ENCODE data around the gene CHRNA5.
"Not testable (repeated sequence)": the region's sequence is repeated elsewhere in the genome, so short reads cannot be mapped to it uniquely, and the experiment has no call there.

DNA sequence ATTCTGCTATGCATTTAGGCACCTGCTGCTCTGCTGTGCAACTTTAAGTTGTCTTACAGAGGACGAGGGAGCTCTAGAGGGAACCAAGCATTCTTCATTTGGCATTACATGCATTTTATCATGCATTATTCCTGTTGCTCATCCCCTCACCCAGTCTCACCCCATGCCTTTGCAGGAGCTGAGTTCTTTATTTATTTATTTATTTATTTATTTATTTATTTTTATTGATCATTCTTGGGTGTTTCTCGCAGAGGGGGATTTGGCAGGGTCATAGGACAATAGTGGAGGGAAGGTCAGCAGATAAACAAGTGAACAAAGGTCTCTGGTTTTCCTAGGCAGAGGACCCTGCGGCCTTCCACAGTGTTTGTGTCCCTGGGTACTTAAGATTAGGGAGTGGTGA is 45.3 kb upstream of the CHRNA5 start:
- not testable (repeated sequence) for TF ChIP-seq POLR2A (IDR thresholded peaks at IDR 0.05)
- TF ChIP-seq, protein P1, sequence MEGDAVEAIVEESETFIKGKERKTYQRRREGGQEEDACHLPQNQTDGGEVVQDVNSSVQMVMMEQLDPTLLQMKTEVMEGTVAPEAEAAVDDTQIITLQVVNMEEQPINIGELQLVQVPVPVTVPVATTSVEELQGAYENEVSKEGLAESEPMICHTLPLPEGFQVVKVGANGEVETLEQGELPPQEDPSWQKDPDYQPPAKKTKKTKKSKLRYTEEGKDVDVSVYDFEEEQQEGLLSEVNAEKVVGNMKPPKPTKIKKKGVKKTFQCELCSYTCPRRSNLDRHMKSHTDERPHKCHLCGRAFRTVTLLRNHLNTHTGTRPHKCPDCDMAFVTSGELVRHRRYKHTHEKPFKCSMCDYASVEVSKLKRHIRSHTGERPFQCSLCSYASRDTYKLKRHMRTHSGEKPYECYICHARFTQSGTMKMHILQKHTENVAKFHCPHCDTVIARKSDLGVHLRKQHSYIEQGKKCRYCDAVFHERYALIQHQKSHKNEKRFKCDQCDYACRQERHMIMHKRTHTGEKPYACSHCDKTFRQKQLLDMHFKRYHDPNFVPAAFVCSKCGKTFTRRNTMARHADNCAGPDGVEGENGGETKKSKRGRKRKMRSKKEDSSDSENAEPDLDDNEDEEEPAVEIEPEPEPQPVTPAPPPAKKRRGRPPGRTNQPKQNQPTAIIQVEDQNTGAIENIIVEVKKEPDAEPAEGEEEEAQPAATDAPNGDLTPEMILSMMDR (IDR thresholded peaks at IDR 0.05 in 8 of 11, conservative IDR thresholded peaks at IDR 0.05 in 3 of 11), result not testable (repeated sequence)

Data from spleen (tissue), 7 donors.